ENCODE data around the gene IFI35.
"Not testable (repeated sequence)": the region's sequence is repeated elsewhere in the genome, so short reads cannot be mapped to it uniquely, and the experiment has no call there.

The IFI35 gene

GRCh38 chr17:43024407-43025289 lies 18.1 kb downstream of the IFI35 start, which contains the start of gene RND2:
Gene RND2 (plus strand): TSS chr17:43025231. CDS start chr17:43025348, 117 bp downstream.
- DNase-seq, result peak; percentile 96

- no peak for DNase-seq
Measured at GRCh38 chr17:43025290-43025657, 18.7 kb downstream of the IFI35 start.

GRCh38 chr17:43025766-43026537 lies 19.4 kb downstream of the IFI35 start:
- no peak for DNase-seq

GRCh38 chr17:43026595-43026994 lies 20.0 kb downstream of the IFI35 start:
- DNase-seq, result no peak

GRCh38 chr17:43027091-43028032 lies 20.8 kb downstream of the IFI35 start:
- DNase-seq, result no peak

- no peak for DNase-seq
Measured at GRCh38 chr17:43028221-43028861, 21.8 kb downstream of the IFI35 start.

- no peak for DNase-seq
Measured at GRCh38 chr17:43030137-43030767, 23.7 kb downstream of the IFI35 start.

GRCh38 chr17:43031666-43032065 lies 25.1 kb downstream of the IFI35 start:
- DNase-seq, result no peak

GRCh38 chr17:43033948-43034881 lies 27.6 kb downstream of the IFI35 start:
- peak; percentile 76 for DNase-seq

- DNase-seq, result no peak
Measured at GRCh38 chr17:43034894-43035293, 28.3 kb downstream of the IFI35 start.

- no peak for DNase-seq
Measured at GRCh38 chr17:43039646-43040045, 33.1 kb downstream of the IFI35 start.

GRCh38 chr17:43040655-43041054 lies 34.1 kb downstream of the IFI35 start:
- no peak for DNase-seq

GRCh38 chr17:43042025-43042628 lies 35.5 kb downstream of the IFI35 start:
- DNase-seq, result no peak

- DNase-seq, result no peak
Measured at GRCh38 chr17:43043307-43043706, 36.7 kb downstream of the IFI35 start.

GRCh38 chr17:43044024-43044423 lies 37.4 kb downstream of the IFI35 start:
- no peak for DNase-seq

- DNase-seq, result no peak
Measured at GRCh38 chr17:43051969-43052368, 45.4 kb downstream of the IFI35 start.

GRCh38 chr17:43053008-43053407 lies 46.4 kb downstream of the IFI35 start:
- not testable (repeated sequence) for DNase-seq

GRCh38 chr17:43056051-43056450 lies 49.5 kb downstream of the IFI35 start:
- DNase-seq, result no peak

- DNase-seq, result no peak
Measured at GRCh38 chr17:43062984-43063638, 56.5 kb downstream of the IFI35 start.

Measured in NCI-H1694 treated with DMSO at 0.1 percent for 48 hours (cell line).